C4-2B (cell line): ENCODE results near the gene SCRT2.

ENCODE experiments used
- H3K27ac ChIP-seq: fragments of 450-650 bp; 2 replicates; pipeline ENCODE4 v1.5.1; 2017
- CTCF ChIP-seq: fragments of 450-650 bp; conservative IDR thresholded peaks from 2 replicates; pipeline ENCODE4 v1.5.1; 2017; ENCODE audit warnings: mild to moderate bottlenecking
- ZFX ChIP-seq: fragments of 450-650 bp; IDR thresholded peaks from 2 replicates; pipeline ENCODE4 v1.6.1; 2017

The SCRT2 gene

GRCh38 chr20:664151-664550, 11.5 kb downstream of the SCRT2 start:
- no peak overlapping the region for H3K27ac ChIP-seq
- TF ChIP-seq ZFX (no peak), CTCF (no peak)

- no peak for TF ChIP-seq ZFX
- TF ChIP-seq CTCF, result no peak
- H3K27ac ChIP-seq, result no peak overlapping the region
Observed at GRCh38 chr20:663315-664090, 12.1 kb downstream of the SCRT2 start.

GRCh38 chr20:662277-663192, 13.1 kb downstream of the SCRT2 start:
- H3K27ac ChIP-seq, result no peak overlapping the region
- TF ChIP-seq ZFX (no peak), CTCF (no peak)

GRCh38 chr20:661474-662270, 13.9 kb downstream of the SCRT2 start:
- TF ChIP-seq ZFX, result no peak
- H3K27ac ChIP-seq, result no peak overlapping the region

- TF ChIP-seq CTCF (no peak), ZFX (no peak)
- H3K27ac ChIP-seq, result no peak overlapping the region
Observed at GRCh38 chr20:658731-659291, 16.8 kb downstream of the SCRT2 start.

- TF ChIP-seq CTCF (no peak), ZFX (no peak)
- no peak overlapping the region for H3K27ac ChIP-seq
Observed at GRCh38 chr20:658202-658601, 17.4 kb downstream of the SCRT2 start.
